ENCODE measurements around the gene PPP2R2C.

Gene PPP2R2C

GRCh38 chr4:6494431-6495295, 22.2 kb upstream of the PPP2R2C start:
- no peak for DNase-seq (ENCODE audit: low read depth)

- DNase-seq (ENCODE audit: low read depth): no peak
These were observed 21.4 kb upstream of the PPP2R2C start for GRCh38 chr4:6493658-6494304.

- DNase-seq (ENCODE audit: low read depth): no peak
These were observed 20.6 kb upstream of the PPP2R2C start for GRCh38 chr4:6492861-6493657.

- DNase-seq (ENCODE audit: low read depth): no peak
These were observed 19.7 kb upstream of the PPP2R2C start for GRCh38 chr4:6492027-6492590.

- DNase-seq (ENCODE audit: low read depth): no peak
These were observed 18.8 kb upstream of the PPP2R2C start for GRCh38 chr4:6491235-6491634.

- no peak for DNase-seq (ENCODE audit: low read depth)
These were observed 17.5 kb upstream of the PPP2R2C start for GRCh38 chr4:6489927-6490326.

GRCh38 chr4:6487466-6487865, 15.1 kb upstream of the PPP2R2C start:
- DNase-seq (ENCODE audit: low read depth): no peak

GRCh38 chr4:6480534-6481088, 8.2 kb upstream of the PPP2R2C start:
- DNase-seq (ENCODE audit: low read depth): no peak

- no peak for DNase-seq (ENCODE audit: low read depth)
These were observed 6.3 kb upstream of the PPP2R2C start for GRCh38 chr4:6478546-6479220.

GRCh38 chr4:6476893-6477292, 4.5 kb upstream of the PPP2R2C start:
- DNase-seq (ENCODE audit: low read depth): no peak

- DNase-seq (ENCODE audit: low read depth): no peak
These were observed 3.1 kb upstream of the PPP2R2C start for GRCh38 chr4:6475492-6476020.

- no peak for DNase-seq (ENCODE audit: low read depth)
These were observed 2.5 kb upstream of the PPP2R2C start for GRCh38 chr4:6474705-6475457.

- peak; percentile 24 for DNase-seq (ENCODE audit: low read depth)
These were observed 1.7 kb upstream of the PPP2R2C start for GRCh38 chr4:6474053-6474568.

GRCh38 chr4:6473264-6474052, 1.0 kb upstream of the PPP2R2C start:
- no peak for DNase-seq (ENCODE audit: low read depth)

GRCh38 chr4:6472008-6472386, 417 bp downstream of the PPP2R2C start:
- DNase-seq (ENCODE audit: low read depth): no peak

- no peak for DNase-seq (ENCODE audit: low read depth)
These were observed 957 bp downstream of the PPP2R2C start for GRCh38 chr4:6471307-6472007.

GRCh38 chr4:6470502-6471306, 1.7 kb downstream of the PPP2R2C start:
- DNase-seq (ENCODE audit: low read depth): peak; percentile 52

Measured in ELR (cell line).